ENCODE data around the gene REXO2. TPM values are rescaled to one million over a fixed set of nuclear protein-coding genes. Genes with fewer than 3 reads are reported as not detected.

The REXO2 gene
- total RNA-seq, 2 donors from 2014 or later, result 46.6 to 55.5 TPM

- DNase-seq, result no peak
- Histone ChIP-seq H3K9ac (ENCODE audit: low read depth in 2 of 2, low read length in 2 of 2) (no peak overlapping the region), H3K4me1 (no peaks in the 10 kb centered on the region), H3K4me3 (no peak overlapping the region), H3K27me3 (no peaks in the 10 kb centered on the region), H3K27ac (no peak overlapping the region), H3K36me3 (no peaks in the 10 kb centered on the region), H3K9me3 (no peaks in the 10 kb centered on the region)
- intact Hi-C loops (cut with DNase I), result no loop called here
- no peak for TF ChIP-seq CTCF (IDR thresholded peaks at IDR 0.05)
Observed at GRCh38 chr11:114412946-114413345, 26.3 kb upstream of the REXO2 start.

- Histone ChIP-seq H3K4me1 (no peaks in the 10 kb centered on the region), H3K9ac (ENCODE audit: low read depth in 2 of 2, low read length in 2 of 2) (no peak overlapping the region), H3K36me3 (no peaks in the 10 kb centered on the region), H3K9me3 (no peaks in the 10 kb centered on the region), H3K27ac (no peak overlapping the region), H3K4me3 (no peak overlapping the region), H3K27me3 (no peaks in the 10 kb centered on the region)
- TF ChIP-seq CTCF (IDR thresholded peaks at IDR 0.05), result no peak
- DNase-seq, result no peak
- intact Hi-C loops (cut with DNase I), result no loop called here
Observed at GRCh38 chr11:114413958-114414357, 25.3 kb upstream of the REXO2 start.

GRCh38 chr11:114416441-114416961 lies 22.8 kb upstream of the REXO2 start:
- TF ChIP-seq CTCF (IDR thresholded peaks at IDR 0.05), result no peak
- intact Hi-C loops (cut with DNase I), result no loop called here
- no peak for DNase-seq
- H3K27me3 ChIP-seq, result no peaks in the 10 kb centered on the region
- no peak overlapping the region for H3K27ac ChIP-seq
- H3K36me3 ChIP-seq, result no peaks in the 10 kb centered on the region
- H3K9me3 ChIP-seq, result no peaks in the 10 kb centered on the region
- no peaks in the 10 kb centered on the region for H3K4me1 ChIP-seq
- no peak overlapping the region for H3K9ac ChIP-seq (ENCODE audit: low read depth in 2 of 2, low read length in 2 of 2)
- H3K4me3 ChIP-seq, result no peak overlapping the region

GRCh38 chr11:114426280-114426679 lies 13.0 kb upstream of the REXO2 start:
- no peak for DNase-seq
- intact Hi-C loops (cut with DNase I), result no loop called here

GRCh38 chr11:114430290-114430689 lies 9.0 kb upstream of the REXO2 start:
- no peak for DNase-seq
- no peak overlapping the region for H3K9ac ChIP-seq (ENCODE audit: low read depth in 2 of 2, low read length in 2 of 2)
- TF ChIP-seq CTCF (IDR thresholded peaks at IDR 0.05), result no peak
- H3K4me1 ChIP-seq, result no peaks in the 10 kb centered on the region
- intact Hi-C loops (cut with DNase I), result no loop called here
- no peaks in the 10 kb centered on the region for H3K27me3 ChIP-seq
- no peaks in the 10 kb centered on the region for H3K9me3 ChIP-seq
- no peak overlapping the region for H3K27ac ChIP-seq
- H3K36me3 ChIP-seq, result no peaks in the 10 kb centered on the region
- no peak overlapping the region for H3K4me3 ChIP-seq

More at GRCh38 chr11:114426280-114426679, 13.0 kb upstream of the REXO2 start:
- H3K36me3 ChIP-seq, result no peaks in the 10 kb centered on the region
- no peak overlapping the region for H3K4me3 ChIP-seq
- TF ChIP-seq CTCF (IDR thresholded peaks at IDR 0.05), result no peak
- H3K9ac ChIP-seq (ENCODE audit: low read depth in 2 of 2, low read length in 2 of 2), result no peak overlapping the region
- H3K27me3 ChIP-seq, result no peaks in the 10 kb centered on the region
- no peaks in the 10 kb centered on the region for H3K9me3 ChIP-seq
- H3K4me1 ChIP-seq, result no peaks in the 10 kb centered on the region
- H3K27ac ChIP-seq, result no peak overlapping the region

Data from colonic mucosa (tissue), 4 donors.